ENCODE results near the gene SARDH. TPM values are rescaled to one million over a fixed set of nuclear protein-coding genes. Genes with fewer than 3 reads are reported as not detected.

SARDH gene
- total RNA-seq, 1 donor from 2014 or later = 1.8 TPM

DNA sequence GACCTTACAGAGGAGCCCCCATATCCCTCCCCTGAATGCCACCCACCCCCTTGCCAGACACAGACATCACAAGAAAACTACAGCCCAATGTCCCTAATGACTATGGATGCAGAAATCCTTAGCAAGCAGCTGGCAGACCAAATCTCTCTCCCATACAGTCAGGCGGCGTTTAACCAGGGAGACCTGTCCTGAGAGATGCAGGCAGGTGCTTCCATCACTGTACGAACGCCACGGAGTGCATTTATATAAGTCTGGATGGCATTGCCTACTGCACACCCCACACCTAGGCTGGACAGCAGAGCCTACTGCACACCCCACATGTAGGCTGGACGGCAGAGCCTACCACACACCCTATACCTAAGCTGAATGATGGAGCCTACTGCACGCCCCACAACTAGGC lies 34.4 kb upstream of the SARDH start:
- Histone ChIP-seq H3K36me3 (ENCODE audit: control insufficient read depth, insufficient read depth, low read length) (peaks cover 7% of the 10 kb centered on the region), H3K4me3 (ENCODE audit: low read depth, low read length) (no peak overlapping the region), H3K27me3 (ENCODE audit: control insufficient read depth, insufficient read depth, low read length) (no peaks in the 10 kb centered on the region)
- TF ChIP-seq, protein P1, sequence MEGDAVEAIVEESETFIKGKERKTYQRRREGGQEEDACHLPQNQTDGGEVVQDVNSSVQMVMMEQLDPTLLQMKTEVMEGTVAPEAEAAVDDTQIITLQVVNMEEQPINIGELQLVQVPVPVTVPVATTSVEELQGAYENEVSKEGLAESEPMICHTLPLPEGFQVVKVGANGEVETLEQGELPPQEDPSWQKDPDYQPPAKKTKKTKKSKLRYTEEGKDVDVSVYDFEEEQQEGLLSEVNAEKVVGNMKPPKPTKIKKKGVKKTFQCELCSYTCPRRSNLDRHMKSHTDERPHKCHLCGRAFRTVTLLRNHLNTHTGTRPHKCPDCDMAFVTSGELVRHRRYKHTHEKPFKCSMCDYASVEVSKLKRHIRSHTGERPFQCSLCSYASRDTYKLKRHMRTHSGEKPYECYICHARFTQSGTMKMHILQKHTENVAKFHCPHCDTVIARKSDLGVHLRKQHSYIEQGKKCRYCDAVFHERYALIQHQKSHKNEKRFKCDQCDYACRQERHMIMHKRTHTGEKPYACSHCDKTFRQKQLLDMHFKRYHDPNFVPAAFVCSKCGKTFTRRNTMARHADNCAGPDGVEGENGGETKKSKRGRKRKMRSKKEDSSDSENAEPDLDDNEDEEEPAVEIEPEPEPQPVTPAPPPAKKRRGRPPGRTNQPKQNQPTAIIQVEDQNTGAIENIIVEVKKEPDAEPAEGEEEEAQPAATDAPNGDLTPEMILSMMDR (IDR thresholded peaks at IDR 0.05; ENCODE audit: insufficient read depth, low read length, poor library complexity, severe bottlenecking) = no peak
- DNase-seq (ENCODE audit: low read depth) = no peak

DNA sequence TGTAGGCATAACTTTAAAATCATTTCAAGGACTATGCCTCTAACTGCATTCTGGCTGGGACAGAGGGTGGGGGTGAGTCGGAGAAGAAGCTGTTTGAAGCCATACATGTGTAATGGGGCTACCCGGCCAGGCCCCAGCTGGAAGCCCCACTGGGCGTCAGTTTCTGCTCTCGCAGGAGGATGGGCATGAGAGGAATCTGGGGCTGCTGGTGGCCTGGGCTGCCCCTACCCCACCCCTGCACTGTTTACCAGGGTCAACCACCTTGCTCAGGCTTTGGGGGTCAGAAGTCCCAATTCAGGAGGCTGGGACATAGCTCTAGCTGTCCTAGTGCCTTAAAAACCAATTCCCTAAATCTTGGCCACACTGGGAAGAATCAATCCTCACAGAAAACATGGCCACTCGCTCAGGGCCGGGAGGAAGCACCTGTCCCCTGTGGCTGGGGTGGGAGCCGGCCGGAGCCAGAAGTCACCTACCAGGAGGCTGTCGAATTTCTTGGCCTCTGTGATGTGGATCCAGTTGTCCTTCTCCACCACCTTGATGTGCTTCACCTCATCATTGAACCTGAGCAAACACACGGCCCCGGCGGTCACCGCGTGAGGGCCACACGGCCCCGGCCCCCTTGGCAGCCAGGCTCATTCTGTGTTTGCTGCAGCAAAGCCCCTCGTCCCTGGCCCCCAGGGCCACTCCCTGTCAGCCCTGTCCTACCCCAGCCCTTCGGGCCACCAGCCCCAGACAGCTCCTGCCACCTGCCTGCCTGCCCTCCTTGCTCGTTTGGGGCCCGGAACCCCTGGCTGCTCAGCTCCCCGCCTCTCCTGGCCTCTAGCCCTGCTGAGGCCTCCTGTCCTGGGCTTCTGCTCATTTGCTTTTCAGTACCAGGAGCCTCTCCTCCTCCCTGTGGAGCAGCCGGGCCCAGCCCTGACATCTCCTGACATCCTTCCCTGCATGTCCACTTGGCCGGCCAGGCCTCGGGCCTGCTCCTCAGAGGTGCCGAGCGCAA lies 33.6 kb upstream of the SARDH start:
- TF ChIP-seq, protein P1 (IDR thresholded peaks at IDR 0.05; ENCODE audit: insufficient read depth, low read length, poor library complexity, severe bottlenecking) = no peak
- Histone ChIP-seq H3K4me3 (ENCODE audit: low read depth, low read length) (no peak overlapping the region), H3K36me3 (ENCODE audit: control insufficient read depth, insufficient read depth, low read length) (peaks cover 7% of the 10 kb centered on the region), H3K27me3 (ENCODE audit: control insufficient read depth, insufficient read depth, low read length) (no peaks in the 10 kb centered on the region)
- DNase-seq (ENCODE audit: low read depth) = no peak

DNA sequence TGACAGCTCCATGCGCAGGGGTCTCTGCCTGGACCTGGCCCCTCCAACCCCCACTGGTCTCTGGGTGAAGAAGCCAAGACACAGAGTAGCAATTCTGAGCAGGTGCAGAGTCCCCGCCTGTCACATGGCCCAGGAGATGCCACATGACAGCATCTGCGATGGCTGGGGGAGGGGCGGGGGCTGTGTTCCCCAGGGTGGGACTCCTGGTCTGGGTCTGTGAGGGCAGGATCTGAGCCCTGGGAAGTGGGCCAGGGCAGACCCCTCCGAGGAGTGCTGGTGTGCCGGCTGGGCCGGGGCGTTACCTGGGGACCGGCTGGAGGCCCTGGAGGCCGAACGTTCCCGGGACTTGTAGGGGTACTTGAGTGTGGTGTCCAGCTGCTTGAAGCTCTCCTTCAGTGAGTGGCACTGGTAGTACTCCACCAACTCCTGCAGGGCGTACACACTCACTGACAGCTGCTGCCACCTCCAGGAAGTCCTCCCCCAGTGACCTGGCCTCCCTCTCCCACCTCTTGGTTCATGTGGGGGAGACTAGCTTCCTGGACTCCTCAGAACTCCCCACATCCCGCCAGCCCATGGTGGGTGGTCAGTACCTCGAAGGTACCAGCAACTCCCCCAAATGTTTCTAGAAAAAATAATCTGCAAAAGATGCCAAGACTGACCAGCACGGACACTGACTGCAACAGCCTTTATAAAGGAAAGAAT lies 32.1 kb upstream of the SARDH start:
- no peak for DNase-seq (ENCODE audit: low read depth)
- Histone ChIP-seq H3K36me3 (ENCODE audit: control insufficient read depth, insufficient read depth, low read length) (peaks cover 7% of the 10 kb centered on the region), H3K27me3 (ENCODE audit: control insufficient read depth, insufficient read depth, low read length) (no peaks in the 10 kb centered on the region), H3K4me3 (ENCODE audit: low read depth, low read length) (no peak overlapping the region)
- TF ChIP-seq, protein P1 (IDR thresholded peaks at IDR 0.05; ENCODE audit: insufficient read depth, low read length, poor library complexity, severe bottlenecking) = no peak

DNA sequence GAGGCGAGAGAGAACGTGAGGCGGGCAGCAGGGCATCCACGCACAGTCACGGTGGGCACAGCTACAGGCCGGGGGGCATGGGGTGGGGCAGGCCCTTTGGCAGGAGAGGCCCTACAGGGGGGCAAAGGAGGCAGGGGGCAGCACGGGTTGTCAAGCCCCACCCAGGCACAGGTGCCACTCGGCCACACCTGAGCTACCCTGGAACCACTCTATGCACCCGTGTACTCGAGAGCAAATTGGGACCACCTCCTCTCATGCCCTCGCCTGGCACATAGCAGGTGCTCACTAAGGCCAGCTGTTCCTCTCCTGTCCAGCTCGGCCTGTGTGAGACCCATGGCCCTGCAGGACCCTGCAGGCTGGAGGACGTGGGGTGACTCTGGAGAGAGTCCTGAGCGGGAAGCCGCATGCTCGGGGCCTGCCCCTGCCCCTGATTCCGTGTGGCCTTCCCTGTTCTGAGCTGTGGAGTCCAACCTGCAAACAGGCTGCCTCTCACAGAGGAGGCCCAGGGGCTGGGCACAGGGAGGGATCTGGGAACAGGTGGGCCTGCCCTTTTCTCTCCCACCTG lies 31.4 kb upstream of the SARDH start:
- TF ChIP-seq, protein P1 (IDR thresholded peaks at IDR 0.05; ENCODE audit: insufficient read depth, low read length, poor library complexity, severe bottlenecking) = no peak
- Histone ChIP-seq H3K27me3 (ENCODE audit: control insufficient read depth, insufficient read depth, low read length) (no peaks in the 10 kb centered on the region), H3K36me3 (ENCODE audit: control insufficient read depth, insufficient read depth, low read length) (peaks cover 7% of the 10 kb centered on the region), H3K4me3 (ENCODE audit: low read depth, low read length) (no peak overlapping the region)
- DNase-seq (ENCODE audit: low read depth) = no peak

DNA sequence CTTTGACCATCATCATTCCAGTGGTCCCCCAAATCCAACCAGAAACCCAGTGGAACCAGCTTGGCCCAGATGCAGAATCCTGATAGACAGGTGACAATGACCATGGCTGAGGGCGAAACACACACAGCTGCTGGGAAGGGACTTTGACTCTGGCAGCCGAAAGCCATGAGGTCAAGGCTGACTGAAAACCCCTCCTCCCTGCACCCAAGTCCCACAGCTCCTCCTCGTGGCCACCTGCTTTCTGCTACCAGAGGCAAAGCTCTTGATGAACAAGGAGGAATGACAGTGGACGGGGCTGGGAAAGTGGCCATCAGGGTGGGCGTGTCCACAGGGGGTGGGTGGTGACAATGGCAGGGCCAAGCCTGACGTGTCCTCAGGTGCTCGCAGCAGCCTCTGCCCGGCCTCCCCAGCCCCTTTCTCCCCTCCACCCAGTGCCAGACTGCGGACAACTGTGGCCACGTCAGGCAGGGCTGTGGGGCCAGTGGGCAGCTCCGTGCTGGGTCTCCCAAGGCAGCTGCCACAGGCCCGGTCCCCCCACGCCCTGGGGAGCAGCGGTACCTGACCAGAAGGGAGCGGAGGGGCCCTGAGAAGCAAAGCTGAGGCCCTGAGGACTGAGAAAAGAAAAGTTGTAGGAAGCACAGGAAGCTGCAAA lies 30.8 kb upstream of the SARDH start:
- H3K4me3 ChIP-seq (ENCODE audit: low read depth, low read length) = no peak overlapping the region
- no peaks in the 10 kb centered on the region for H3K27me3 ChIP-seq (ENCODE audit: control insufficient read depth, insufficient read depth, low read length)
- TF ChIP-seq, protein P1 (IDR thresholded peaks at IDR 0.05; ENCODE audit: insufficient read depth, low read length, poor library complexity, severe bottlenecking) = no peak
- H3K36me3 ChIP-seq (ENCODE audit: control insufficient read depth, insufficient read depth, low read length) = peaks cover 7% of the 10 kb centered on the region
- no peak for DNase-seq (ENCODE audit: low read depth)

Data from kidney epithelial cell (primary cell).